ENCODE results near the gene RCAN1.

- TF ChIP-seq CTCF (IDR thresholded peaks at IDR 0.05) (no peak), POLR2A (IDR thresholded peaks at IDR 0.05) (no peak), EP300 (IDR thresholded peaks at IDR 0.05) (no peak)
Measured at GRCh38 chr21:34537838-34538237, 77.1 kb downstream of the RCAN1 start.

All from suprapubic skin (tissue), 3 donors.